Right lobe of liver (tissue), 6 donors: ENCODE data around the gene GBP6. TPM values are rescaled to one million over a fixed set of nuclear protein-coding genes. Genes with fewer than 3 reads are reported as not detected.
"Not testable (repeated sequence)": the region's sequence is repeated elsewhere in the genome, so short reads cannot be mapped to it uniquely, and the experiment has no call there.

Experiments used
- ATAC-seq, 4 donors: fragments of 200-7000 bp; cut with Tn5 transposase; one replicate each; pipeline ENCODE4 v1.9.1; 2020; ENCODE audit warnings: mild to moderate bottlenecking in 4 of 4, moderate library complexity in 4 of 4
- DNase-seq, 3 donors: peaks; one replicate each; pipeline ENCODE4 v3.0.0-alpha.2; 2020
- H3K27ac ChIP-seq, 3 donors: fragments of 200-600 bp; one replicate each; pipeline ENCODE4 v1.8.0; 2022
- H3K27me3 ChIP-seq, 2 donors: fragments of 200-600 bp; one replicate each; pipeline ENCODE4 v1.8.0; 2022
- H3K36me3 ChIP-seq, 4 donors: fragments of 200-600 bp; sonication (generic) in 1 of 4; one replicate each; pipeline versions ENCODE4 v1.5.1 to v1.8.0; 2017 to 2022; ENCODE audit warnings: control low read depth in 1 of 4
- H3K4me1 ChIP-seq, 4 donors: fragments of 200-600 bp; sonication (generic) in 1 of 4; one replicate each; pipeline versions ENCODE4 v1.5.1 to v1.8.0; 2017 to 2022; ENCODE audit warnings: control low read depth in 1 of 4
- H3K4me3 ChIP-seq, 3 donors: fragments of 200-600 bp; one replicate each; pipeline ENCODE4 v1.8.0; 2022
- H3K9me3 ChIP-seq, 4 donors: fragments of 200-600 bp; sonication (generic) in 1 of 4; one replicate each; pipeline versions ENCODE4 v1.5.1 to v1.8.0; 2017 to 2022; ENCODE audit warnings: control low read depth in 1 of 4
- POLR2A ChIP-seq: fragments of 450-650 bp; IDR thresholded peaks from one replicate; pipeline ENCODE4 v1.6.1; 2017; ENCODE audit warnings: antibody characterized with exemption, mild to moderate bottlenecking
- WGBS: methylation state at CpG from one replicate; pipeline ENCODE4 v1.1.6; 2018; ENCODE audit warnings: low coverage, low lambda C conversion rate; ENCODE audit not compliant: insufficient coverage; ENCODE audit errors: missing lambda C conversion rate; 5-methylcytosine and 5-hydroxymethylcytosine counted together
- intact Hi-C, 2 donors: fragments of 100-400 bp; cut with DNase I; formaldehyde crosslinking; loops; one replicate each; pipeline versions ENCODE4 v1.11.2 to v1.14.1; 2022
- total RNA-seq, 6 experiments: library from RNA; depleted of rRNA in 2 of 6; stranded (reverse); fragments of >200 nt in 2 of 6; fragmentation: NEBNext Ultra II Directional in 3 of 6; extraction: Animal tissue kit (Norgen Biotek cat#: 25700) in 3 of 6; gene quantifications; one replicate each; pipeline versions ENCODE4 v1.1.0 to v1.2.4, GENCODE V29; 2016 to 2023
- TF ChIP-seq, protein P1 (sequence below), 4 donors: fragments of 200-600 bp in 3 of 4; fragments of 450-650 bp in 1 of 4; IDR thresholded peaks; one replicate each; pipeline versions ENCODE4 v1.5.1 to v1.8.0; 2016 to 2022; ENCODE audit warnings: antibody characterized with exemption in 4 of 4, mild to moderate bottlenecking in 2 of 4
- donor health status: DM: no; HTN: yes; CAD: no.
- donor health status: DM: no; HTN: no; CAD: no.
- donor health status: DM: no; HTN: no; CAD: no.
- donor health status: DM: no; HTN: yes; CAD: no.
- donor health status: DM: no; HTN: yes; CAD: no.

The GBP6 gene
- total RNA-seq, 6 experiments from 2014 or later = 0.06 to 0.15 (median 0.07) TPM; not detected in 3

DNA sequence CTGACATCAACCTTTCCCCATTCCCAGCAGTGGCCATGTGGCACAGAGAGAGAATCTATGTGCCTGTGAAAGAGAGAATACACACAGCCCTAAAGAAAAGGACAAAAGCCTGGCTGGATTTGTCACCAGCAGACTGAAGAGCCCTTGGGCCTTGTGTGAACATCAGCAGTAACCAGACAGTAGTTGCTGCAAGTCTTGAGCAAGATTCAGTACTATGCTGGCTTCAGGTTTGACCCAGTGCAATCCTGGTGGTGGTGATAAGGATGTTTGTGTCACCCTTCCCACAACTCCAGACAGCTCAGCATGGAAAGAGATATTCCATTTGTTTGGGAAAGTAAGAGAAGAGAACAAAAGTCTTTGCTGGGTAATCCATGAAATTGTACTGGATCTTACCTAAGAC lies 28.4 kb upstream of the GBP6 start:
- intact Hi-C loops = no loop called here

DNA sequence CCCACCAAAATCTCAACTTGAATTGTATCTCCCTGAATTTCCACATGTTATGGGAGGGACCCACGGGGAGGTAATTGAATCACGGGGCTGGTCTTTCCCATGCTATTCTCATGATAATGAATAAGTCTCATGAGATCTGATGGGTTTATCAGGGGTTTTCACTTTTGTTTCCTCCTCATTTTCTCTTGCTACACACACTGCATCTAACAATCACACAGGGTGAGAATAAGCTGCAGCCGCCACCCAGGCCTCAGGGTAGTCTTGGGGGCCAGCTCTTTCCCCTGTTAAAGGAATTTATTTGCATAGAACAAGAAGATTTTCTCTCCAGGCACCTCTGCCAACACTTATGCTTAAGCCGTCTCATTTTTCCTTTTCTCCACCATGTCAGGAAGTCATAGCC lies 26.0 kb upstream of the GBP6 start:
- Histone ChIP-seq H3K4me3 (no peak overlapping the region), H3K36me3 (no peaks in the 10 kb centered on the region), H3K27me3 (no peaks in the 10 kb centered on the region), H3K9me3 (no peaks in the 10 kb centered on the region), H3K27ac (no peak overlapping the region), H3K4me1 (peaks cover 0 to 4% (median 0%) of the 10 kb centered on the region in 4 donors)
- intact Hi-C loops = no loop called here
- TF ChIP-seq POLR2A = no peak
- TF ChIP-seq, protein P1, sequence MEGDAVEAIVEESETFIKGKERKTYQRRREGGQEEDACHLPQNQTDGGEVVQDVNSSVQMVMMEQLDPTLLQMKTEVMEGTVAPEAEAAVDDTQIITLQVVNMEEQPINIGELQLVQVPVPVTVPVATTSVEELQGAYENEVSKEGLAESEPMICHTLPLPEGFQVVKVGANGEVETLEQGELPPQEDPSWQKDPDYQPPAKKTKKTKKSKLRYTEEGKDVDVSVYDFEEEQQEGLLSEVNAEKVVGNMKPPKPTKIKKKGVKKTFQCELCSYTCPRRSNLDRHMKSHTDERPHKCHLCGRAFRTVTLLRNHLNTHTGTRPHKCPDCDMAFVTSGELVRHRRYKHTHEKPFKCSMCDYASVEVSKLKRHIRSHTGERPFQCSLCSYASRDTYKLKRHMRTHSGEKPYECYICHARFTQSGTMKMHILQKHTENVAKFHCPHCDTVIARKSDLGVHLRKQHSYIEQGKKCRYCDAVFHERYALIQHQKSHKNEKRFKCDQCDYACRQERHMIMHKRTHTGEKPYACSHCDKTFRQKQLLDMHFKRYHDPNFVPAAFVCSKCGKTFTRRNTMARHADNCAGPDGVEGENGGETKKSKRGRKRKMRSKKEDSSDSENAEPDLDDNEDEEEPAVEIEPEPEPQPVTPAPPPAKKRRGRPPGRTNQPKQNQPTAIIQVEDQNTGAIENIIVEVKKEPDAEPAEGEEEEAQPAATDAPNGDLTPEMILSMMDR (IDR thresholded peaks at IDR 0.05) = no peak
- WGBS = 88% methylated on average over 4 of the region's 4 CpGs
- ATAC-seq = no peak
- DNase-seq = no peak

More for the DNA sequence above, 28.4 kb upstream of the GBP6 start:
- H3K27me3 ChIP-seq = no peaks in the 10 kb centered on the region
- ATAC-seq (no peak), DNase-seq (no peak)
- no peaks in the 10 kb centered on the region for H3K36me3 ChIP-seq
- H3K4me1 ChIP-seq = peaks cover 0 to 4% (median 0%) of the 10 kb centered on the region in 4 donors
- no peaks in the 10 kb centered on the region for H3K9me3 ChIP-seq
- TF ChIP-seq POLR2A = no peak
- TF ChIP-seq, protein P1 (IDR thresholded peaks at IDR 0.05) = no peak
- H3K27ac ChIP-seq = no peak overlapping the region
- H3K4me3 ChIP-seq = no peak overlapping the region

DNA sequence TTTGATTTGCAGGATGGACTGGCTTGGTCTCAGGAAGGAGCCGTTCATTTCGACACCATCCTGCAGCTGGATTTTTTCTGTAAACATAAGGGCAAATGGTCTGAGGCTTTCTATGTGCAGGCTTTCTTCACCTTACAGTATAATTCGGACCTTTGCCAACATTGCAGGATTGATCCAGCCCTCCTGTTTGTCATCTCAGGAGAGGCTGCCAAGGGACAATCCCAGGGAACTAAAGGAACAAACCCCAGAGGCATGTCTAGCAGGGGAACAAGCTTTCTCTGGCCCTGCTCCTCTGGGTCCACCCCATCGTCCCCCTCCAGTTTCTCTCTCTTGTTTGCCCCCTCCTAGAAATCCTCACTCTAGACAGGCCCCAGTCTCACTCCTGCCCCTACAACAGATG lies 24.8 kb upstream of the GBP6 start:
- intact Hi-C loops = no loop called here
- H3K27ac ChIP-seq = no peak overlapping the region
- no peaks in the 10 kb centered on the region for H3K36me3 ChIP-seq
- peak in 1 of 3 donors; percentile 25 for DNase-seq
- peak; percentile 53 to 85 (median 68) for ATAC-seq
- TF ChIP-seq, protein P1 (IDR thresholded peaks at IDR 0.05) = no peak
- TF ChIP-seq POLR2A = no peak
- H3K4me3 ChIP-seq = no peak overlapping the region
- no peaks in the 10 kb centered on the region for H3K27me3 ChIP-seq
- WGBS = 32% methylated on average over 4 of the region's 4 CpGs
- peaks cover 0 to 7% (median 0%) of the 10 kb centered on the region in 4 donors for H3K4me1 ChIP-seq
- no peaks in the 10 kb centered on the region for H3K9me3 ChIP-seq

DNA sequence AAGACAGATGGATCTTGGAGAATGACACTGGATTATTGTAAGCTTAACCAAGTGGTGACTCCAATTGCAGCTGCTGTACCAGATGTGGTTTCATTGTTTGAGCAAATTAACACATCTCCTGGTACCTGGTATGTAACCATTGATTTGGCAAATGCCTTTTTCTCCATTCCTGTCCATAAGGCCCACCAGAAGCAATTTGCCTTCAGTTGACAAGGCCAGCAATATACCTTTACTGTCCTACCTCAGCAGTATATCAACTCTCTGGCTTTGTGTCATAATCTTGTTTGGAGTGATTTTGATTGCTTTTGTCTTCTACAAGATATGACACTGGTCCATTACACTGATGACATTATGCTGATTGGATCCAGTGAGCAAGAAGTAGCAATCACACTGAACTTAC lies 18.4 kb upstream of the GBP6 start:
- ATAC-seq, H3K4me3 ChIP-seq, H3K27ac ChIP-seq, H3K36me3 ChIP-seq, H3K9me3 ChIP-seq, intact Hi-C loops, DNase-seq, H3K27me3 ChIP-seq, H3K4me1 ChIP-seq: not testable (repeated sequence)

DNA sequence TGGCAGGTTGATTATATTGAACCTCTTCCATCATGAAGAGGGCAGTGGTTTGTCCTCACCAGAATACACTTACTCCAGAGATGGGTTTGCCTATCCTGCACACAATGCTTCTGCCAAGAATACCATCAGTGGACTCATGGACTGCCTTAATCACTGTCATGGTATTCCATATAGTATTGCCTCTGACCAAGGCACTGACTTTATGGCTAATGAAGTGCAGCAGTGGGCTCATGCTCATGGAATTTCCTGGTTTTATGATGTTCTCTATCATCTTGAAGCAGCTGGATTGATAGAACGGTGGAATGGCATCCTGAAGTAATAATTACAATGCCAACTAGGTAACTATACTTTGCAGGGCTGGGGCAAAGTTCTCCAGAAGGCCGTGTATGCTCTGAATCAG lies 16.6 kb upstream of the GBP6 start:
- H3K36me3 ChIP-seq = no peaks in the 10 kb centered on the region
- H3K27me3 ChIP-seq = no peaks in the 10 kb centered on the region
- no peak overlapping the region for H3K27ac ChIP-seq
- DNase-seq = no peak
- 0% methylated on average over 1 of the region's 2 CpGs for WGBS
- H3K4me3 ChIP-seq = no peak overlapping the region
- ATAC-seq = no peak
- peaks cover 0 to 3% (median 0%) of the 10 kb centered on the region in 4 donors for H3K4me1 ChIP-seq
- intact Hi-C loops = no loop called here
- no peaks in the 10 kb centered on the region for H3K9me3 ChIP-seq
- TF ChIP-seq POLR2A = no peak
- TF ChIP-seq, protein P1 (IDR thresholded peaks at IDR 0.05) = no peak
